Naive thymus-derived CD4-positive, alpha-beta T cell (primary cell): ENCODE measurements around the gene CREG1. TPM values are rescaled to one million over a fixed set of nuclear protein-coding genes. Genes with fewer than 3 reads are reported as not detected.

Source experiments
- ATAC-seq: fragments of 150-1000 bp; cut with Tn5 transposase; 2 replicates; pipeline ENCODE4 v1.10.0; 2021; ENCODE audit warnings: mild to moderate bottlenecking, moderate library complexity
- CTCF ChIA-PET: fragments of 350-600 bp; sonication (Branson Sonifier 250); formaldehyde crosslinking; loops from one replicate; lab custom pipeline; 2021; ENCODE audit warnings: antibody characterized with exemption; lab: Charles Lee
- POLR2A ChIA-PET: fragments of 350-600 bp; sonication (Branson Sonifier 250); formaldehyde crosslinking; loops from one replicate; lab custom pipeline; 2021; ENCODE audit warnings: antibody characterized with exemption, inconsistent platforms; lab: Charles Lee
- DNase-seq, 9 donors: peaks; one replicate each; pipeline versions ENCODE4 v3.0.0 to v3.0.0-alpha.2; 2020 to 2022; ENCODE audit warnings: mixed read lengths in 1 of 9
- H3K27ac ChIP-seq: one replicate; pipeline ENCODE4 v1.7.0; 2013; ENCODE audit warnings: mild to moderate bottlenecking, low read depth, low read length, moderate library complexity
- H3K27me3 ChIP-seq, 2 donors: one replicate each; pipeline ENCODE4 v1.7.0; 2013; ENCODE audit warnings: low read length in 2 of 2, mild to moderate bottlenecking in 2 of 2, moderate library complexity in 2 of 2; ENCODE audit not compliant: control insufficient read depth in 2 of 2, insufficient read depth in 2 of 2
- H3K36me3 ChIP-seq, 3 experiments: 1 replicate in 2 of 3; 2 replicates in 1 of 3; pipeline ENCODE4 v1.7.0; 2013; ENCODE audit warnings: low read length in 3 of 3, mild to moderate bottlenecking in 3 of 3, moderate library complexity in 1 of 3; ENCODE audit not compliant: insufficient read depth in 3 of 3, control insufficient read depth in 2 of 3
- H3K4me1 ChIP-seq, 2 donors: one replicate each; pipeline ENCODE4 v1.7.0; 2013; ENCODE audit warnings: low read length in 2 of 2, mild to moderate bottlenecking in 2 of 2, moderate library complexity in 1 of 2; ENCODE audit not compliant: control insufficient read depth in 2 of 2, insufficient read depth in 2 of 2
- H3K4me3 ChIP-seq: 2 replicates; pipeline ENCODE4 v1.7.0; 2013; ENCODE audit warnings: mild to moderate bottlenecking, low read length
- H3K9me3 ChIP-seq, 3 experiments: 1 replicate in 2 of 3; 2 replicates in 1 of 3; pipeline ENCODE4 v1.7.0; 2013; ENCODE audit warnings: low read length in 3 of 3; ENCODE audit not compliant: control insufficient read depth in 2 of 3
- H3K27ac Mint-ChIP-seq, 9 donors: one replicate each; pipeline ENCODE4 v1.8.0; 2020 to 2022; ENCODE audit warnings: mixed read lengths in 9 of 9, mild to moderate bottlenecking in 8 of 9, moderate library complexity in 5 of 9, inconsistent platforms in 2 of 9
- H3K27me3 Mint-ChIP-seq, 5 donors: one replicate each; pipeline ENCODE4 v1.8.0; 2021 to 2022; ENCODE audit warnings: mixed read lengths in 5 of 5, mild to moderate bottlenecking in 1 of 5
- H3K36me3 Mint-ChIP-seq, 5 donors: one replicate each; pipeline ENCODE4 v1.8.0; 2020 to 2022; ENCODE audit warnings: mixed read lengths in 5 of 5, mild to moderate bottlenecking in 3 of 5, inconsistent platforms in 1 of 5
- H3K4me1 Mint-ChIP-seq, 7 donors: one replicate each; pipeline ENCODE4 v1.8.0; 2020 to 2022; ENCODE audit warnings: mixed read lengths in 7 of 7, mild to moderate bottlenecking in 3 of 7, inconsistent platforms in 1 of 7
- H3K4me3 Mint-ChIP-seq, 10 donors: one replicate each; pipeline ENCODE4 v1.8.0; 2020 to 2022; ENCODE audit warnings: mild to moderate bottlenecking in 10 of 10, mixed read lengths in 10 of 10, moderate library complexity in 6 of 10, inconsistent platforms in 2 of 10
- H3K9me3 Mint-ChIP-seq, 11 donors: one replicate each; pipeline ENCODE4 v1.8.0; 2020 to 2022; ENCODE audit warnings: mixed read lengths in 11 of 11, mild to moderate bottlenecking in 4 of 11, inconsistent platforms in 1 of 11, moderate library complexity in 1 of 11
- intact Hi-C, 2 donors: fragments of 100-400 bp; cut with micrococcal nuclease; formaldehyde crosslinking; loops; one replicate each; pipeline ENCODE4 v1.15.1; 2023
- polyA plus RNA-seq, 2 donors: library from polyadenylated mRNA; unstranded; fragments of 300-500 nt; fragmentation: Illumina TruSeq; gene quantifications; one replicate each; pipeline ENCODE4 v1.2.3, GENCODE V29; 2021
- total RNA-seq, 6 experiments: library from RNA in 5 of 6; stranded (reverse) in 5 of 6; gene quantifications; 1 replicate in 5 of 6; 2 replicates in 1 of 6; pipeline ENCODE4 v1.2.3 and lab custom pipeline; 2021 to 2026

Gene CREG1
- total and polyA plus RNA-seq, 7 experiments from 2014 or later: 10.6 to 40.6 (median 23.4) TPM

- peak overlapping the region; percentile 86 for H3K4me3 ChIP-seq
- H3K27me3 Mint-ChIP-seq: peaks cover 0 to under 1% (median 0%) of the 10 kb centered on the region in 5 donors
- peak overlapping the region; percentile 88 to 100 (median 99) for H3K4me3 Mint-ChIP-seq
- H3K36me3 ChIP-seq: peaks cover 0 to 24% (median 0%) of the 10 kb centered on the region in 3 experiments
- no peaks in the 10 kb centered on the region for H3K9me3 ChIP-seq
- H3K27ac Mint-ChIP-seq: peak overlapping the region; percentile 93 to 100 (median 98)
- DNase-seq (peak in 8 of 9 donors; percentile 39 to 73 (median 68)), ATAC-seq (peak; percentile 37)
- H3K27ac ChIP-seq: peak overlapping the region; percentile 96
- peaks cover 9 to 46% (median 41%) of the 10 kb centered on the region in 5 donors for H3K36me3 Mint-ChIP-seq
- intact Hi-C loops: loop anchor here (1.0 to 5.0 kb wide), 5 partner anchors 14 to 639 kb away; partner anchors contain the start of genes POU2F1 (in 1 of the 2) and TADA1 (in 1 of the 2)
- CTCF ChIA-PET: interaction anchor here (0.6 to 5.7 kb wide), 12 partner anchors 9 to 120 kb away, joined by 3 to 40 read pairs (median 8); no protein-coding TSS in a partner anchor
- POLR2A ChIA-PET: interaction anchor here (0.7 to 8.4 kb wide), 22 partner anchors 10 to 426 kb away, joined by 3 to 281 read pairs (median 16); partner anchors contain the start of genes CREG1, DCAF6, GPA33 and POU2F1
- no peaks in the 10 kb centered on the region for H3K27me3 ChIP-seq
- H3K4me1 ChIP-seq: peaks cover 25 to 42% of the 10 kb centered on the region in 2 donors
- H3K4me1 Mint-ChIP-seq: peaks cover 27 to 70% (median 49%) of the 10 kb centered on the region in 7 donors
- H3K9me3 Mint-ChIP-seq: no peaks in the 10 kb centered on the region
Measured at GRCh38 chr1:167516404-167517388, 36.9 kb downstream of the CREG1 start.

DNA sequence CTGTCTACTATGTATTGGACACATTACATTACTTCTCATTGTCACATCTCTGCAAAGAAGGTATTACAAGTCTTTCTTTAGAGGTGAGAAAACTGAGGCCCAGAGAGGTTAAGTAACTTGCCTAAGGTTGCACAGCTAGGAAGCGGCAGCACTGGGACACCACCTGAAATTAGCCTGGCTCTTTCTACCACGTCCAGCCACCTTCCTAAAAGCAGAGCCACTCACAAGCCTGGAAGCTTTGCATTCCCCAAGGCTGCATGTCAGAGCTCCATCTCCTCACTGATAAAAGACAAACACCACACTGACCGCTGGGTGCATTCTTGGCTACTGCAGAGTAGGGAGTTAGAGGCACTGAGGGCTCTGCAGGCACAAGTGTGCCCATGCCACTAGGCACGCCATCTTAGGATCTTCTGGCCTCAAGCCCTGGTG is 37.7 kb downstream of the CREG1 start:
- ATAC-seq (no peak), DNase-seq (no peak)
- ChIA-PET POLR2A (interaction anchor here (0.7 to 8.4 kb wide), 20 partner anchors 10 to 676 kb away, joined by 3 to 281 read pairs (median 25); partner anchors contain the start of genes CREG1, DCAF6, GPA33 and POGK), CTCF (interaction anchor here (1.0 to 5.7 kb wide), 12 partner anchors 8 to 74 kb away, joined by 3 to 40 read pairs (median 7); no protein-coding TSS in a partner anchor)
- H3K27ac ChIP-seq: peak overlapping the region; percentile 96
- intact Hi-C loops: loop anchor here (1.0 to 5.0 kb wide), 5 partner anchors 13 to 639 kb away; partner anchors contain the start of genes POU2F1 (in 1 of the 2) and TADA1 (in 1 of the 2)
- H3K27me3 ChIP-seq: no peaks in the 10 kb centered on the region
- H3K36me3 ChIP-seq: peaks cover 0 to 26% (median 4%) of the 10 kb centered on the region in 3 experiments
- peaks cover 31 to 50% of the 10 kb centered on the region in 2 donors for H3K4me1 ChIP-seq
- H3K27ac Mint-ChIP-seq: peak overlapping the region; percentile 93 to 100 (median 98)
- H3K27me3 Mint-ChIP-seq: no peaks in the 10 kb centered on the region
- no peaks in the 10 kb centered on the region for H3K9me3 ChIP-seq
- peaks cover 9 to 49% (median 46%) of the 10 kb centered on the region in 5 donors for H3K36me3 Mint-ChIP-seq
- H3K9me3 Mint-ChIP-seq: no peaks in the 10 kb centered on the region
- H3K4me1 Mint-ChIP-seq: peaks cover 30 to 73% (median 52%) of the 10 kb centered on the region in 7 donors
- H3K4me3 ChIP-seq: peak overlapping the region; percentile 86
- peak overlapping the region; percentile 88 to 100 (median 99) for H3K4me3 Mint-ChIP-seq

DNA sequence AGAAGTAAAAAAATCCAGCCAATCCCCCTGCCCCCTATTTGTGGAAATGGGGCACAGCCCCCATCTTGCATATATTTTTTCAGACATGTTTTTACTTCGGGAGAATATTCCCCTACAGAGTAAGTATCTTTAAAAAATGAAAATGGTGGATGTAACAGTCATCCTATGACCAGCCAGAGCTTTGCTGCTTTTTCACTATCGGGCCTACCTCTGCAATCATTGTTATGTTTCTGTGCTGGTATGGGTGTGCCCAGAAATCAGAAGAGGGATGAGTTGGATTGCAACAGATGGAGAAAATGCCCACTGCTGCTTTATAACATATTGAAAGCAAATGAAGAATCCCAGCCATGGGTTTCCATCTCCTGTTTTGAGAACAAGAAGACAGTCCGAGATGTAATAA is 38.1 kb downstream of the CREG1 start:
- Mint-ChIP-seq H3K4me1 (peaks cover 31 to 73% (median 53%) of the 10 kb centered on the region in 7 donors), H3K27ac (peak overlapping the region; percentile 93 to 100 (median 98)), H3K4me3 (peak overlapping the region; percentile 88 to 100 (median 99)), H3K36me3 (peaks cover 9 to 53% (median 49%) of the 10 kb centered on the region in 5 donors), H3K27me3 (no peaks in the 10 kb centered on the region), H3K9me3 (no peaks in the 10 kb centered on the region)
- peak overlapping the region; percentile 86 for H3K4me3 ChIP-seq
- intact Hi-C loops: loop anchor here in 1 of 2 donors (5.0 kb wide), 2 partner anchors 33 to 638 kb away; partner anchors contain the start of gene TADA1
- H3K4me1 ChIP-seq: peaks cover 36 to 54% of the 10 kb centered on the region in 2 donors
- POLR2A ChIA-PET: interaction anchor here (0.6 to 8.4 kb wide), 14 partner anchors 9 to 676 kb away, joined by 3 to 281 read pairs (median 62); partner anchors contain the start of genes CREG1, DCAF6 and POGK
- peak overlapping the region; percentile 96 for H3K27ac ChIP-seq
- ATAC-seq: no peak
- peaks cover 0 to 26% (median 4%) of the 10 kb centered on the region in 3 experiments for H3K36me3 ChIP-seq
- no peaks in the 10 kb centered on the region for H3K9me3 ChIP-seq
- no peaks in the 10 kb centered on the region for H3K27me3 ChIP-seq
- CTCF ChIA-PET: interaction anchor here (0.8 to 5.7 kb wide), 10 partner anchors 10 to 78 kb away, joined by 3 to 40 read pairs (median 6); no protein-coding TSS in a partner anchor
- no peak for DNase-seq

- ATAC-seq (no peak), DNase-seq (peak in 2 of 9 donors; percentile 41 to 45)
- Histone ChIP-seq H3K36me3 (peaks cover 0 to 26% (median 4%) of the 10 kb centered on the region in 3 experiments), H3K4me3 (peak overlapping the region; percentile 86), H3K9me3 (no peaks in the 10 kb centered on the region), H3K4me1 (peaks cover 43 to 59% of the 10 kb centered on the region in 2 donors), H3K27ac (peak overlapping the region; percentile 96), H3K27me3 (no peaks in the 10 kb centered on the region)
- ChIA-PET CTCF (interaction anchor here (1.0 to 5.7 kb wide), 8 partner anchors 11 to 77 kb away, joined by 3 to 40 read pairs (median 6); no protein-coding TSS in a partner anchor), POLR2A (interaction anchor here (0.6 to 8.4 kb wide), 12 partner anchors 8 to 110 kb away, joined by 3 to 281 read pairs (median 76); partner anchors contain the start of gene CREG1)
- Mint-ChIP-seq H3K36me3 (peaks cover 12 to 64% (median 58%) of the 10 kb centered on the region in 5 donors), H3K4me1 (peaks cover 40 to 74% (median 54%) of the 10 kb centered on the region in 7 donors), H3K9me3 (peaks cover 0 to 3% (median 0%) of the 10 kb centered on the region in 11 donors), H3K27ac (peak overlapping the region; percentile 81 to 100 (median 98)), H3K27me3 (no peaks in the 10 kb centered on the region), H3K4me3 (peak overlapping the region; percentile 88 to 100 (median 99))
- intact Hi-C loops: no loop called here
Measured at GRCh38 chr1:167514288-167514687, 39.3 kb downstream of the CREG1 start.

GRCh38 chr1:167512046-167512654 is 41.4 kb downstream of the CREG1 start:
- peak overlapping the region; percentile 96 for H3K27ac ChIP-seq
- CTCF ChIA-PET: interaction anchor here (0.6 kb wide), 1 partner anchor 110 kb away, joined by 4 read pairs; no protein-coding TSS in a partner anchor
- POLR2A ChIA-PET: interaction anchor here (0.7 to 4.2 kb wide), 12 partner anchors 9 to 267 kb away, joined by 3 to 43 read pairs (median 5); no protein-coding TSS in a partner anchor

More at GRCh38 chr1:167512046-167512654, 41.4 kb downstream of the CREG1 start:
- Histone ChIP-seq H3K4me1 (peaks cover 51 to 54% of the 10 kb centered on the region in 2 donors), H3K9me3 (no peaks in the 10 kb centered on the region), H3K4me3 (peak overlapping the region; percentile 46), H3K27me3 (no peaks in the 10 kb centered on the region), H3K36me3 (peaks cover 0 to 32% (median 4%) of the 10 kb centered on the region in 3 experiments)
- no peaks in the 10 kb centered on the region for H3K27me3 Mint-ChIP-seq
- H3K4me3 Mint-ChIP-seq: peak overlapping the region; percentile 79 to 100 (median 90)
- H3K27ac Mint-ChIP-seq: peak overlapping the region; percentile 75 to 100 (median 94)
- intact Hi-C loops: no loop called here
- DNase-seq: no peak
- H3K9me3 Mint-ChIP-seq: peaks cover 0 to 3% (median 0%) of the 10 kb centered on the region in 11 donors
- no peak for ATAC-seq
- peaks cover 46 to 89% (median 68%) of the 10 kb centered on the region in 7 donors for H3K4me1 Mint-ChIP-seq
- peaks cover 12 to 69% (median 62%) of the 10 kb centered on the region in 5 donors for H3K36me3 Mint-ChIP-seq
